ENCODE measurements around the gene SEMA4C.

DNA sequence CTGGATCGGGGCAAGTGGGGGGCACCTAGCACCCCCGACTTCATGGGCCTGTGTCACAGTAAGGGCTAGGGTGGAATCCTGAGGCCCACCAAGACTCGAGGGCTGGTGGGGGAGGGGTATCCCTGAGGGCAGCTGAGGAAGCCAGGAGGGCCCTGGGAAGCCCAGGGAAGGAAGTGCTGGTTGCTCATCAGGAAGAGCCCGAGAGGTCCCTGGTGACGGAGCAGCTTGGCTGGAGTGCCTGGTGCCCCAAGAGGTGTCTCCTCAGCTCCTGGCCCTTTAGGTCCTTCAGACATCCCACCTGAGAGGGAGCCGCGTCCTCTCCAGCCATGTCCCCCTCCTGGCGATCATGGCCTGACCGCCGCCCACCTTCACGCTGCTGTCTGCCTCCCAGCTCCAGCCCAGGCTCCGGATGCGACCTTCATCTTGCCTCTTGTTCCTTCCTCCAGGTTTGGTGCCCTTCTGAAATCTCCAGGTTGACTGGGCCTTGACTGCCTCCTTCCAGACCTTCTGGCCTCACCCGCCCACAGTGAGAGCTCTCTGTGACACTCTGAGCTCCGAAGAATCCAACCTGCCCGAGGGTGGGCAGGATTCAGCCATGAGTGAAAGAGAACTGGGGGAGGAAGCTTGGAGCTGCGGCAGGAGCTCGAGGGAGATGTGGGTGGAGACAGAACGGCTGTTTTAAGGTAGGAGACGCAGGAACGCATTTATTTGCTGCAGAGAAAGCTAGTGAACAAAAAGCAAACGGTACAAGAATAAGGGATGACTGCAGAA, 42.7 kb upstream of the SEMA4C start:
- TF ChIP-seq, protein P1, sequence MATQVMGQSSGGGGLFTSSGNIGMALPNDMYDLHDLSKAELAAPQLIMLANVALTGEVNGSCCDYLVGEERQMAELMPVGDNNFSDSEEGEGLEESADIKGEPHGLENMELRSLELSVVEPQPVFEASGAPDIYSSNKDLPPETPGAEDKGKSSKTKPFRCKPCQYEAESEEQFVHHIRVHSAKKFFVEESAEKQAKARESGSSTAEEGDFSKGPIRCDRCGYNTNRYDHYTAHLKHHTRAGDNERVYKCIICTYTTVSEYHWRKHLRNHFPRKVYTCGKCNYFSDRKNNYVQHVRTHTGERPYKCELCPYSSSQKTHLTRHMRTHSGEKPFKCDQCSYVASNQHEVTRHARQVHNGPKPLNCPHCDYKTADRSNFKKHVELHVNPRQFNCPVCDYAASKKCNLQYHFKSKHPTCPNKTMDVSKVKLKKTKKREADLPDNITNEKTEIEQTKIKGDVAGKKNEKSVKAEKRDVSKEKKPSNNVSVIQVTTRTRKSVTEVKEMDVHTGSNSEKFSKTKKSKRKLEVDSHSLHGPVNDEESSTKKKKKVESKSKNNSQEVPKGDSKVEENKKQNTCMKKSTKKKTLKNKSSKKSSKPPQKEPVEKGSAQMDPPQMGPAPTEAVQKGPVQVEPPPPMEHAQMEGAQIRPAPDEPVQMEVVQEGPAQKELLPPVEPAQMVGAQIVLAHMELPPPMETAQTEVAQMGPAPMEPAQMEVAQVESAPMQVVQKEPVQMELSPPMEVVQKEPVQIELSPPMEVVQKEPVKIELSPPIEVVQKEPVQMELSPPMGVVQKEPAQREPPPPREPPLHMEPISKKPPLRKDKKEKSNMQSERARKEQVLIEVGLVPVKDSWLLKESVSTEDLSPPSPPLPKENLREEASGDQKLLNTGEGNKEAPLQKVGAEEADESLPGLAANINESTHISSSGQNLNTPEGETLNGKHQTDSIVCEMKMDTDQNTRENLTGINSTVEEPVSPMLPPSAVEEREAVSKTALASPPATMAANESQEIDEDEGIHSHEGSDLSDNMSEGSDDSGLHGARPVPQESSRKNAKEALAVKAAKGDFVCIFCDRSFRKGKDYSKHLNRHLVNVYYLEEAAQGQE (IDR thresholded peaks at IDR 0.05; ENCODE audit: insufficient replicate concordance, low read depth) = no peak
- TF ChIP-seq, protein P2, sequence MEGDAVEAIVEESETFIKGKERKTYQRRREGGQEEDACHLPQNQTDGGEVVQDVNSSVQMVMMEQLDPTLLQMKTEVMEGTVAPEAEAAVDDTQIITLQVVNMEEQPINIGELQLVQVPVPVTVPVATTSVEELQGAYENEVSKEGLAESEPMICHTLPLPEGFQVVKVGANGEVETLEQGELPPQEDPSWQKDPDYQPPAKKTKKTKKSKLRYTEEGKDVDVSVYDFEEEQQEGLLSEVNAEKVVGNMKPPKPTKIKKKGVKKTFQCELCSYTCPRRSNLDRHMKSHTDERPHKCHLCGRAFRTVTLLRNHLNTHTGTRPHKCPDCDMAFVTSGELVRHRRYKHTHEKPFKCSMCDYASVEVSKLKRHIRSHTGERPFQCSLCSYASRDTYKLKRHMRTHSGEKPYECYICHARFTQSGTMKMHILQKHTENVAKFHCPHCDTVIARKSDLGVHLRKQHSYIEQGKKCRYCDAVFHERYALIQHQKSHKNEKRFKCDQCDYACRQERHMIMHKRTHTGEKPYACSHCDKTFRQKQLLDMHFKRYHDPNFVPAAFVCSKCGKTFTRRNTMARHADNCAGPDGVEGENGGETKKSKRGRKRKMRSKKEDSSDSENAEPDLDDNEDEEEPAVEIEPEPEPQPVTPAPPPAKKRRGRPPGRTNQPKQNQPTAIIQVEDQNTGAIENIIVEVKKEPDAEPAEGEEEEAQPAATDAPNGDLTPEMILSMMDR (IDR thresholded peaks at IDR 0.05; ENCODE audit: insufficient read depth, low read length) = no peak
- no peak for TF ChIP-seq GABPA (IDR thresholded peaks at IDR 0.05; ENCODE audit: low read depth)
